Esophagus muscularis mucosa (tissue), 3 donors: ENCODE data around the gene ZBTB16.

Experiments used
- POLR2AphosphoS5 ChIP-seq, 2 donors: sonication (generic); formaldehyde crosslinking; IDR thresholded peaks; one replicate each; pipeline ENCODE4 v1.6.1; 2017; ENCODE audit warnings: antibody characterized with exemption in 2 of 2
- TF ChIP-seq, protein P1 (sequence below), 3 experiments: fragments of 200-600 bp in 2 of 3; fragments of 450-650 bp in 1 of 3; sonication (generic) in 2 of 3; IDR thresholded peaks; one replicate each; pipeline ENCODE4 v1.5.1; 2017 to 2019; ENCODE audit warnings: antibody characterized with exemption in 3 of 3, mild to moderate bottlenecking in 2 of 3, moderate library complexity in 1 of 3

GRCh38 chr11:114109206-114110090, 49.9 kb downstream of the ZBTB16 start:
- TF ChIP-seq, protein P1, sequence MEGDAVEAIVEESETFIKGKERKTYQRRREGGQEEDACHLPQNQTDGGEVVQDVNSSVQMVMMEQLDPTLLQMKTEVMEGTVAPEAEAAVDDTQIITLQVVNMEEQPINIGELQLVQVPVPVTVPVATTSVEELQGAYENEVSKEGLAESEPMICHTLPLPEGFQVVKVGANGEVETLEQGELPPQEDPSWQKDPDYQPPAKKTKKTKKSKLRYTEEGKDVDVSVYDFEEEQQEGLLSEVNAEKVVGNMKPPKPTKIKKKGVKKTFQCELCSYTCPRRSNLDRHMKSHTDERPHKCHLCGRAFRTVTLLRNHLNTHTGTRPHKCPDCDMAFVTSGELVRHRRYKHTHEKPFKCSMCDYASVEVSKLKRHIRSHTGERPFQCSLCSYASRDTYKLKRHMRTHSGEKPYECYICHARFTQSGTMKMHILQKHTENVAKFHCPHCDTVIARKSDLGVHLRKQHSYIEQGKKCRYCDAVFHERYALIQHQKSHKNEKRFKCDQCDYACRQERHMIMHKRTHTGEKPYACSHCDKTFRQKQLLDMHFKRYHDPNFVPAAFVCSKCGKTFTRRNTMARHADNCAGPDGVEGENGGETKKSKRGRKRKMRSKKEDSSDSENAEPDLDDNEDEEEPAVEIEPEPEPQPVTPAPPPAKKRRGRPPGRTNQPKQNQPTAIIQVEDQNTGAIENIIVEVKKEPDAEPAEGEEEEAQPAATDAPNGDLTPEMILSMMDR (IDR thresholded peaks at IDR 0.05): no peak
- no peak for TF ChIP-seq POLR2AphosphoS5 (IDR thresholded peaks at IDR 0.05)
